WI38 (cell line): ENCODE measurements around the gene CDC42BPA.

Experiments used
- H3K4me3 ChIP-seq: 2 replicates; pipeline ENCODE4 v1.5.1; 2011; ENCODE audit warnings: low read depth, mild to moderate bottlenecking, control low read depth, low read length
- CTCF ChIP-seq: IDR thresholded peaks from 2 replicates; pipeline ENCODE4 v1.5.1; 2012; ENCODE audit warnings: low read depth, mild to moderate bottlenecking, control low read depth, low read length

CDC42BPA gene

GRCh38 chr1:227321035-227321434, 2.7 kb upstream of the CDC42BPA start:
- no peak for TF ChIP-seq CTCF
- H3K4me3 ChIP-seq = no peak overlapping the region

GRCh38 chr1:227320476-227320875, 2.2 kb upstream of the CDC42BPA start:
- TF ChIP-seq CTCF = no peak
- H3K4me3 ChIP-seq = no peak overlapping the region

- no peak for TF ChIP-seq CTCF
- H3K4me3 ChIP-seq = peak overlapping the region; percentile 91
Observed at GRCh38 chr1:227318853-227319607, 738 bp upstream of the CDC42BPA start.

- H3K4me3 ChIP-seq = peak overlapping the region; percentile 91
Observed at GRCh38 chr1:227317523-227318015, 723 bp downstream of the CDC42BPA start.

GRCh38 chr1:227317011-227317451, 1.3 kb downstream of the CDC42BPA start:
- peak overlapping the region; percentile 91 for H3K4me3 ChIP-seq

More at GRCh38 chr1:227317523-227318015, 723 bp downstream of the CDC42BPA start:
- no peak for TF ChIP-seq CTCF

GRCh38 chr1:227316456-227316855, 1.8 kb downstream of the CDC42BPA start:
- peak overlapping the region; percentile 91 for H3K4me3 ChIP-seq
- TF ChIP-seq CTCF = no peak

More at GRCh38 chr1:227317011-227317451, 1.3 kb downstream of the CDC42BPA start:
- TF ChIP-seq CTCF = no peak

- no peak for TF ChIP-seq CTCF
- peak overlapping the region; percentile 91 for H3K4me3 ChIP-seq
Observed at GRCh38 chr1:227315629-227316346, 2.5 kb downstream of the CDC42BPA start.
